Bone marrow (tissue), 2 donors: ENCODE results near the gene DHX32.
A peak's percentile ranks its signal among the peaks of the same experiment; 100 is the strongest.

Experiments
- DNase-seq, 2 donors: peaks; one replicate each; lab custom pipeline; 2025; lab: John Stamatoyannopoulos, UW

DHX32 gene

DNA sequence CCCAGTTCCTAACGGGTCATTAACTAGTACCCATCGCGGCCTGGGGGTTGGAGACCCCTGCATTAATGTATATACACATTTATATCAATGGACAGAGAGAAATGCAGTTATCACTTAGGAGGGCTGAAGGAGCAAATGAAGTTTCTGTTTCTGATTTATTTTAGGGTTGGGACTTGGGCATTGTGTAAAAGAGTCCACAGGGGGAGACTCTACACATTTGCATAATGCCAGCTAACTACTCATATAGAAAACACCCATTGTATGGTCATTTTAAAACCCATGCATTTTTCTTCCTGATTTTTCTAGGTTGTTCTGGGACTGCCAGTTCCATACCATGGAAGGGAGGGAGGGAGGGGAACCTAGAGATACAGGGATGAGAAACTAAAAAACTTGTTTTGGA is 34.2 kb downstream of the DHX32 start:
- no peak for DNase-seq

DNA sequence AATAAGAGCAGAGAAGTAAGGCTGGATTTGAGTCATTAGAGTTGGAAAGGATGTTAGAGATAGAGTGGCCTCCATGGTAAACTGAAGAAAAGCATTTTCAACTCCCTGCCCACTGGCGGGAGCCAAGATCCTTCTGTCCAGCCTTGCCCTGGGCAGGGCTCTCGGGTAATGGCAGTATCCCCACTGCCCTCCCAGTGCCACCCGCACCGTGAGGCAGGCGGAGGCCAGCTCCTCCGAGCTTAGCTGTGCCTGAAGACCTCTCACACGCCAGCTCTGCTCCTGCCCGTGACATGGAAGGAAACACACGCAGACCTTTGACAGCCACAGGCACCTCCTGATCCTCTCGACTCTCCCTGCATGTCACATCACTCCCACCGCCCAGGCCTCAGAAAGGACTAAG is 35.5 kb downstream of the DHX32 start:
- DNase-seq = no peak

DNA sequence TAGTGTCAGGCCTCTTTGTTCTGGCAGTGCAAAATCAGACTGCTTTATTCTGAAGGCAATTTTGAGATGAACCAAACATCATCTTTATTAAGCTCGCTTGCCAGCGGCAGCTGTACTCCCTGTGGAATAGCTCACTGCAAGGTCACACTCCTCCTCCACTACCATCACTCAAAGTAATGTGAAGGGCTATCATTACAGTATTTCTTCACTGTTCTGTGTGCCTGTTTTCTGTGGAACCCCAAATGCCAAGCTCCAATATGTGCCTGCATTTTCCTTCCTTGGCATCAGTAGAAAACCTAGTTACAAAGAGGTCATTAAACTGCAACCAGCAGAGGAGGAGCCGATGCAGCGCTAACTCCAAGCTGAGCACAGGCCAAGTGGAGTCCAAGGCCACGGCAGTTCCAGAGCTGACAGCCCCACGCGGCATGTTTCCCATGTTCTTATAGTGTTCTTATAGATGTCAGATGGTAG is 36.3 kb downstream of the DHX32 start:
- no peak for DNase-seq

DNA sequence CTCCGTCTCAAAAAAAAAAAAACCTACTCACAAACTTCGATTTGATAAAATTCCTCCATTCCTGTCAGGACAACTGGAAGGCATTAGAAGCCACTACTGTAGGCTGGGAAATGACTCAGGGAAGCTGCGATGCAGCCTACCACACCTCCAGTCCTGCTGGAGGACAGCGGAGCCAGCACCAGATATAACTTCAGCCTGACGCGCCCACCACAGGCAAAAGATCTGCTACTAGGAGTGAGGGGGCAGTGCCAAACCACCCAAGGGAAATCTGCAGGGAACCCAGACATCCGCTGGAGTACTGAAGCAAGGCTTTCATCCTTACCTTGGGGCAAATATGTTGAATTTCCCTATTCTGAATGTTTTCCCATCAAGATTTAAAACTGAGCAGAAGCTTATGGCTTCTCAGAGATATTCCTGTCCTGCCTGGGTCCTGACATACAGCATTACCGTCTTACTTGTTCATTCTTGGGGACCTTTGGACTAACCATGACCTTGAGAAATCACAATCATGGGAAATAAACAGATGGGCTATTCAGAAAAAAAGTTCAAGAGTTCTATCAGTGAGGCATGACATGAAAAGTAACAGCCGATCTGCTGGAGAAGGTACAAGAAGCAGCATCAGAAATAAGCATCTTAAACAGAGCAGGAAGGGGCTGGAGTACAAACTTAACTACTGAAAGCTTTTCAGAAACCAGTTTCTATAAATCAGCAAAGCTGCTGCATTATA is 37.3 kb downstream of the DHX32 start:
- no peak for DNase-seq

DNA sequence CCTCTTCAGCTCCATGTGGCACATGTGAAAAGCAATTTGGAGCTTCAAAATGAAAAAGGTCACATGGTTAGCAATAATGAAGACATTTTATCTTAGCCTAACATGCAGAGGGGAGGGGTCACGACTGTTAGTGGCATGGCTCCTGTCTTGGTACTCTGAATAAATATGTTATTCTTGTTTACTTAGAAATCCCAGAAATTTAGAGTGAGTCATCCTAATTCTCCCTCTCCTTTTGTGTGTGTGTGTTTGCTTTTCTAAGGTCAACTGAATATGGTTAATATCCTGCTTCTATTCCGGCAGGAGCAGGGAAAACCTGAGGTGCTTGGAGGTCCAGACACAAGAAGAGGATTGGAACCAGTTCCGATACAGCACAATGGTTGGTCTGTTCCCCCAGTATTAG is 40.1 kb downstream of the DHX32 start:
- no peak for DNase-seq

DNA sequence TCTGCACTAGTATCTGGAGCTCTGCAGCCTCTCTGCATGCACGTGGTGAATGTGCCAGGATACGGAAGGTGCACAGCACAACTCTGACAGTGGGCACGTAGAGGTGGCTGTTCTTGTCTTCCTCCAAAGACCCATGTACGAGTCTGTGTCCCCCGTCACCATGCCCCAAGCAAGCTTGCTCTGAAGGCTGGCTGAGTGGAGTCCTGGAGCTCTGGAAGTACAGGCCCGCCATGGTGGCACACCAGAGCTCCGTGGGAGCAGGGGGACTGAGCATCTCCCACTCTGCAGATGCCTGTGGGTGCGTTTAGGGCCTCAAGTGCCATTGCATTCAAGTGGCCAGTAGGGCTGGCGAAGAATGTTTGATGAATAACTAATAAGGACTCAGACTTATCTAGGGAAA is 40.7 kb downstream of the DHX32 start:
- no peak for DNase-seq

DNA sequence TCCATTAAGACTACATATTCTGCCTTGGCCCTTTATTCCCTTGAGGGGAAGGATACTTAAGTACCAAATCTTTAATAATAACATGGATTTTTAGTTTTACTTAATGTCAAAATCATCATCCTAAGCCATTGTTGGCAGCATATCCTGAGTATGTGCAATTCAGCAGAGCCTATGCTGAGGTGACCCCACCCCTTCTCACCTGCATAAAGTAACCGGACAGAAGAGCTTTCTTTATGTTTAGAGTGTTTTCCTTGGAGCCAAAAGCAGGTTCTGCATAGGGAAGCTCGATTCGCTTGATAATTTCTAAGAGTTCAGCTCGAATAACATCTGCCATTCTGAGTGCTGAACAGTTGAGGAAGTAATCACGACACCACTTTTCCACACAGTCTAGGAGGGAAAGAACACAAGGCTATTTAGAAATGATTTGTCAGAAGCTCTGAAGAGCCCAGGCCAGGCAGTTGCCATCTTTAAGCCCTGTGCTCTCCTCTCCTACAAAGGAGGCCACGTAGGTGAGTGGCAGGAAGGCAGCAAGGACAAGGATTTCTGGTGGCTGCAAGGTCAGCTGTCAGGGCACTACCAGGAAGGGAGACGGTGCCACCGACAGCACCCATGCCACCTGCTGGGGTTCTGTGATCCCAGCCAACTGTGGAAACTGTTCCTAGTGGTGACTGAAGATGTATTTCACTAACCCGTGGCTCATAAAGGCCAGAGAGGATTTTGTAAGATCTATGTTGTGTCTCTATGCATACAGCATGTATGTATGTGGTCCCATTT is 42.1 kb downstream of the DHX32 start:
- DNase-seq = no peak

DNA sequence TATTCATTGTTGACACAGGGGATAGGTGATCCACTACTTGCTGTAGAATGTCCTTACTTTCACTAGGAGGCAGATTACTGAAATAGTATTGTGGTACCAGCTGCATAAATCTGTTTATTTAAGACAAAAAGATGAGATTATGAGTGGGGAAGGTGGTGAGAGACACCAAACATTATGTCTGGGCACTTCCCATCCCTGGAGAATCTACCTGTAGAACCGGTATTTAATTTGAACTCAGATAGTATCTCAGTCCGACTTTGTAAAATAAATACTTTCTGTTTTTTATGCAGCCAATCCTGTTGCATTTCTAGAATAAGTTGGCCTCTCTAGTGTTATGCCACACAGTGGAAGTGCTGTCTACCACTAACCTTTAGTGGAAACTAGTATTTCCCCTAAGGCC is 44.3 kb downstream of the DHX32 start:
- no peak for DNase-seq

DNA sequence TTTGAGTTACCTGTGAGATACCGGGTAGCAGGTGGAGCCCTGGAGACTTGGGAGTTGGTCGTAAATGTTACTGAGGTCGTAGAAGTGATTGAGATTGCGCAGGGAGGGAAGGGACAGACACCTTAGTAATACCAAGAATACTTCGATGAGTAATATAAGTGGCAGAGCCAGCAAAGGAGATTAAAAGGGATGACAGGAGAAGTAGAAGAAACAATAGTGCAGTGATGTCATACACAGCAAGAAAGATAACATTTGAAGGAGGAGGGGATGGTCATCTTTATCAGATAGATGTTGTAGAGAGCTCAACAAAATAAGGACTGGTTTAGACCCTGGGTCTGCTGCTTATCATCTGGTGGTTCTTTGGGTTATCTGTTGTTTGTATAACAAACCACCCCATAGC is 52.8 kb downstream of the DHX32 start:
- DNase-seq = no peak

DNA sequence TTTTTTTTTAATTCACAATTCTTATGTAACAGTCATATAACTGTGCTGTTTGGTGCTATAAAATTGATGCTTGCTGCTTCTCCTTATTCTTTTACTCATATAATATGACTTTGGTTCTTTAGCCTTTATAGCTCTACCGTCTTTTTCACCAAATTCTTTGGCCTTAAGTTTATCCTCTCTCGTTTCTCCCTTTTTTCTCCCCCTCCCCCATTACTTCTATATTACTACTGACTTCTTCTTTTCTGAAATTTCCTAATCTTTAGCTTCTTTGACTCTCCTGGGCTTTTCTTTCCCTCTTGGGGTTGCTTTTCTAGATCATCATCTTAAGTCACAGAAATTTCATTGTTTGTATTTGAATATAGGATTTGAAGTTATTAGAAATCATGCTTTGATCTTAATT is 54.0 kb downstream of the DHX32 start:
- DNase-seq = no peak

DNA sequence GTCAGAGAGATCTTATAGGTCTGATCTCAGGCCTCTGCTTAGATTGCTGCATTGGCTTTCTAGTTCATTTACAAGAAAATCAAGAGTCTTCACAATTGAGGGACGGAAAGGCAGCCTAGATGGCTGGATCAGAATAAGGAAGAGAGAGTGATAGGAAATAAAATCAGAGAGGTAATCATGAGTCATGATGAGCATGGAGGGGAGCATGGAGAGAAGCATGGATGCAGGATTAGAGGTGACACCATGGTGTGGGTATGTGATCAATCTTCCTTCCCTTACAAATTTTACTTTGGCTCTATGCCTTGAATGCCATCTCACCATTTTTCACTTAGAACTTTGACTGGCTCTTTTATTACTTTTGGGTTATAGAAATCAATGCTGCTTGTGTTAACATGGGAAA is 56.4 kb downstream of the DHX32 start:
- no peak for DNase-seq

DNA sequence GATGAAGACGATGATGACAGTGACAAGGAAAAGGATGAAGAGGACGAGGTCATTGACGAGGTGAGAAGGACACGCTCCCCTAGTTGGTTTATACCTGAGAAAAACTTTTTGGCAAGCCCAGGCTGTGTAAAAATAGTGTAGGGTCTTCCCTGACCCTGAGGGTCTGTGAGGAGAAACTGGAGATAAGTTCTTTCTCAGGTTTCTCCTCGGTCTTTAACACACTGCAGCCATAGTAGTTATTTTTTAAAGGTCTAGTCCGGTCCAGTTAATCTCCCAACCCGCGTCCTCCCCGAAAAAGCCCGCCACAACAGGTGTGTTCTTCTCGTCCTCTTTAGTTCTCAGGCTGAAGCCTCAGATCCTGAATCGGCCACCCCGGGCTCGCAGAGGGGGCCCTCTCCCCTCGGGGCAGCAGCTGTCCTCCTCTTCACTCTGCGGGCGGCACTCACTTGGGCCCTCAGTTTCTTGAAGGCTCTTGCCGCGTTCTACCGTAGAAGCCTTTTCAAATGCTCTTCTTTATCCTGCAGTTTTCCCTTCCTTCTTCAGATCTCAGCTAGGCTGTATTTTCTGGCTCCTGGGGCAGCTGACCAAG is 57.3 kb downstream of the DHX32 start:
- DNase-seq = no peak

DNA sequence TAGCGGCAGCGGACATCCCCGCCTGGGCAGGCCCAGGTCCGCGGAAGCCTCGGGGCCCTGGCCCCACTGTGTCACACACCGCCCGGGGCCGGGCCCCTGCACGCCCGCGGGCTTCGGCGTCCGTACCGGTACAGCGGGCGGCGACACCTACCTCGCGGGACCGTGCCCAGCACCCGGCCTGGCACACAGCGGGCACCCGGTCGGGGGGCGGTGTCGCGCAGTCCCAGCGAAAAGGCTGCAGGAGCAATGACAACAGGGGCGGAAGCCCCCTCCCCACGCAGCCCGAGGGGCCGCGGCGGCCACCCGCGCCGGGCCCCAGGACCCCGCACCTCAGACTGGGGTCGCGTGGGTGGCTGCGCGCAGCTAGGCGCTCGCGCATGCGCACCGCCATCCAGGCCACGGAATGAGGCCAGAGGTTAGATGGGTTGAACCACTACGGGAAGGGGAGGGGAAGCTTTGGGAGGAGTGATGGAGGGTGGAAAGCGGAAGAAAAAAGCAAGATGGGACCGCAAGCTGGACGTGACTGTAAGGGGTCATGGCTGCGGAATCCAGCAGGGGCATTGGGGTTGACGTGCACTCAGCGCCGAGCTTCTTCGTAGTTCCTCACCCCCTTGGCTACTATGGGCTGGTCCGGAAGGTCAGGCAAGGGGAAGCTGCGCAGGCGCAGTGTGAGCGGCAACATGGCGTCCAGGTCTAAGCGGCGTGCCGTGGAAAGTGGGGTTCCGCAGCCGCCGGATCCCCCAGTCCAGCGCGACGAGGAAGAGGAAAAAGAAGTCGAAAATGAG is 58.0 kb downstream of the DHX32 start, which contains the start of the genes BCCIP and UROS:
BCCIP (plus strand) TSS at position 669 of the 785 bp plus-strand sequence; CDS start at position 681, 12 bp downstream.
UROS (minus strand) TSS at position 381 of the 785 bp plus-strand sequence. CDS start 6,759 bp downstream, outside the sequence.
- peak; percentile 85 to 90 for DNase-seq

DNA sequence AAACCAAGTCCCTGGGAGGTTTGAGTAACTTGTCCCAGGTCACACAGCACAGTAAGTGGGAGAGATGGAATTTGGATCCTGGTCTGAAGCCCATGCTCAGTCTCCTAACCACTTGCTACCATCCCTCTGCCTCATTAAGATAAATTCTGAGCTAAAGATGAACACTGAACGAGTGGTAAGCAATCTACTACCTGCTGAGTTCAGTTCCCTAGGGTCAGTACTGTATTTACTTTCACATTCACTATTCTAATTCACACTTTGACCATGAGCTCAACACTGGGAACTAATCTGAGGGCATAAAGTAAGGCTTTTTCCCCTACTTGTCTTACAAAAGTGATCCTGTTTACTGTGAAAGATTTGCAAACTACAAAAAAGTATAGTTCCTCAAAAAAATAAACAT is 60.4 kb downstream of the DHX32 start:
- DNase-seq = no peak

DNA sequence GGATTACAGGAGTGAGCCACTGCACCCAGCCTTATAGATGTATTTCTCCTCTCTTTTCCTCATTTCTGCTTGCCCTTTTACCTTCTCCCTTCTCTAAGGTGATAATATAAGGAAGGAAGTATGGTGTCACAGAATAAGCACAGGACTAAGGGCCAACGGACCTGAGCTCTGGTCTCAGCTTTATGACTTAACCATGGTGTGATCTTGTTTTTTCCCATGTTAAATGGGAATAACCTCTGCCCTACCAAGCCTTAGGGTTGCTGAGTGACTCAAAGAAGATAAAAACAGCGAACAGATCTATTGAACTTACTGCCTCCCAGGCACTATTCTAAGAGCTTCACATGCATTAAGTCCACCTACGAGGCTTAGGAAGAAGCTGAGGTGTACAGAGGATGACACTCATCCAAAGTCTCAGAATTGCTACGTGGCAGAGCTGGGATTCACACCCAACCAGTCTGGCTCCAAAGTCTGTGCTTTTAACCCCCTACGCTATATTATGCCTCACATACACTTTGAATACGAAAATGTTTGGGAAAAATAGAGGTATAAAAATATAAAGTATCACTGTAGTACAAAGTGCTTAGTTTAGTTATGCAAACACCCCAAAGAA is 63.6 kb downstream of the DHX32 start:
- DNase-seq = no peak

DNA sequence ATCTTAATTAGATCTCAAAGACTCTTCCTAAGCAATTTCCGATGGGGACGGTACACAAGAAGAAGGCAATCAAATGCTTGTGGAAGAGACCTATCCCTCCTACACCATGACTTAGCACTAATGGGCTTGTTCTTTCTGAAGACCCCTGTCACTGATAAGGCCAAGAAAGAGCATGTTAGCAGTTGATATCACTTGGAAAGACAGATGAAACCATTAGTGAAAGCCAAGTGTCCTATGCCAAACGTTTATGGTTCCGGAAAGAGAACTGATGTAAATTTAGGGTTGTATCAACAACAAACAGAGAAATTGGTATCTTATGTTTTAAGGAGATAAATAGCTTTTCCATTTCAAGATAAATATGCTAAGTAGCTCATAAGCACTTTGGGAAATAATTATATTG is 64.5 kb downstream of the DHX32 start:
- no peak for DNase-seq

DNA sequence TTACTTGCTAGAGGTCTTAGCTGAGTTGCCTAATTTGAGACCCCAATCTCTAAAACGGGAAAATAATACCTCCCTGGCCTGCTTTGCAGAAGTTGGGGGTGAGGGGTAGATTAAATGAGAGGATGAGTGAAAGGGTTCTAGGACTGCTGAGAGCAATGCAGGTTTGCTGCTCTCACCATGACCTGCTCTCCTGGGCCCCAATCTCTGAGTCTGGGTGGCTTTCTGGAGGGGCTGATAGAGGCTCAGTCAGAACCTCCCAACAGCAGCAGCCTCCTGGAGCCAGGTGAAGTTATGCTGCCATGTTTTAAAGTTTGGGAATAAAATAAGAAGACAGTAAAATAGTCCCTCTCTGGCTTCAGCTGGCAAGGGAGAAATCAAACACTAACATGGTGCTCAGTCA is 65.3 kb downstream of the DHX32 start:
- no peak for DNase-seq

DNA sequence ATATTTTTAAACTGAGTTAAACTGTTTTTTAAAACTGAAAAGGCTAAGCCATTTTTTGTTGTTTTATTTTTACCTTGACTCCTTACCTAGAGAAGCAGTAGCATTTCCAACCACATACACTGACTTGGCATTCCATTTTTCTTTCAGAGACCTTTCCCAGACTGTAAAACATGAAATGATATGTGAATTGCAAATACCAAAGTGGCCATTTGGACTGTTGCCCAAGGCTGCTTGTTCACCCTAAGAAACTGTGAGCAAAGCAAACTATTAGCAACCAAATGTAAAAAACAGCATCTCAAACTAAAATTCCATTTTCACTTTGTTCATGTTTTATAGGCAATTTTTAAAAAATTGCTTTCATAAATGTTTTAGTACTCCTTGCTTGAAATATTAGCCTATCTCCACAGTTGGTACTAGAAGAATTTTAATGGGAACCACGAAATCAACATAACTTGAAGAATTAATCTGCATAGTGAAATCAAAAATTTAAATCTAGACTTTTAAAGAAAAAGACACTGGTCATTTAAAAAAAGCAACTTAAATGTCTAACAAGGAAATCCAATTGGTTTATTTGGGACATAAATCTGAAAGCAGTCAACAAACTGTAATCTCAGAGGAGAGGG is 68.9 kb downstream of the DHX32 start:
- no peak for DNase-seq

DNA sequence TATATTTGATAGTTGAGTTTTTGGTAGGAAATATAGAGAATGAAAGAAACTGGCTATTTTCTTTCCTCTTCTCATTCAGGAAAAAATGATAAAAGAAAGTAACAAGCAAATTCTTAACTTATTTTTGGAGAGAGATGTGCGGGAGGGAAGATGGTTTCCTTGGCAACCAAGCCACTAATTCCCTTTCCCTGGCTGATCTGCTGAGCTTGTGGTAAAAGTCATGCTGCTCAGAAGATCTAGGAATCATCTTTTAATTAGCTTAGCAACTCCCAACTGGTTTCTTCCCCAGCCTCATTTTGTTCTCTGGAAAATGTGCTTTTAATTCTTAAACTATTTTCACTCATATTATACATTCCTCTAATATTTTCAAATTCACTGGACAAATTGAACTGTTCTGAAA is 69.8 kb downstream of the DHX32 start:
- DNase-seq = no peak

DNA sequence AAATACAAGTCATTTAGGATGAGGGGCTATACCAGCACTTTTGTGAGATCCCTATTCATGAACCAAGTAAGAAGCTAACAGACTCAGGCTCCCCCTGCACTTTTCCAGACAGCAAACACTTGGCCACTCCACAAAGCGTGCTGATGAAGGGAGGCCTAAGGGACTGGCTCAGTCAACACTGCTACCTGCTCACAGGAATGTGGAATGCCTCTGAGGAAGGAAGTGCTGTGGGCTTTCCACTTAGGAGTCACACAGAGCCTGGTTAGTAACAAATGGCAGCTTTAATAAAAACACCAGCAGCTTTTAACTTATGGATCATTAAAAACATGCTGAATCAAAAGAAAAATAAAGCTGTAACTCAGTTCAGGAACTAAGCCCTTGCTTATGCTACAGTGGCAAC is 73.0 kb downstream of the DHX32 start:
- DNase-seq = no peak

DNA sequence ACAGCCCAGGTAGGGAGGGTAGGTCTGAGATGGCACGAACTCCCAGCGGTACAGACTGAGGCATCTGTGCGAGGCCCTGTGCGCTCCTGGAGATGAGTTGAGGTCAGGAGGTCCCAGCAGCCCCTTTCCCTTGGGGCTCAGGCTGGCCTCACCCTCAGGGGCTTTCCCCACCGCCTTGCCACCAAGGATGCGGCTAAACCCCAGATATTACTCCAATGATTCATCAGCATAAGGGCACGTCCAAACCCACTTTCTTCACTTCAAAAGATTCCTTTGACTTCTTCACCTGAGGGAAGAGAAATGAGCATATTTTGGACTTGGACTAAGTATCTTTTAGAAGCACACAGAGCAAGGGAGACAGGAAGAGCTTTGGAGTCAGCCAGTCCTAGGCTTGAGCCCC is 78.4 kb downstream of the DHX32 start:
- no peak for DNase-seq
